H1 (cell line): ENCODE measurements around the gene INTS1. TPM values are rescaled to one million over a fixed set of nuclear protein-coding genes. Genes with fewer than 3 reads are reported as not detected.

ENCODE experiments used
- CTCF ChIA-PET: fragments of 300-600 bp; sonication (Branson Sonifier 250); formaldehyde crosslinking; loops from one replicate; lab custom pipeline; 2021; ENCODE audit not compliant: partially characterized antibody; lab: Charles Lee
- POLR2A ChIA-PET: fragments of 300-600 bp; sonication (Branson Sonifier 250); formaldehyde crosslinking; loops from one replicate; lab custom pipeline; 2021; ENCODE audit warnings: inconsistent platforms; ENCODE audit not compliant: partially characterized antibody; lab: Charles Lee
- DNase-seq, 2 experiments: peaks; one replicate each; pipeline versions ENCODE4 v3.0.0 to v3.0.0-alpha.2; 2010 to 2022; ENCODE audit warnings: low spot score in 2 of 2, low read depth in 1 of 2, mixed read lengths in 1 of 2
- FAIRE-seq: peaks from 2 replicates; lab custom pipeline; 2011; peaks lifted over from hg19 to GRCh38; lab: Jason Lieb, UNC
- H2AFZ ChIP-seq: 2 replicates; pipeline ENCODE4 v1.8.1; 2012; ENCODE audit warnings: low read length, inconsistent platforms
- H2AK5ac ChIP-seq: 2 replicates; pipeline ENCODE4 v1.6.1; 2013; ENCODE audit warnings: low read depth, low read length
- H2BK120ac ChIP-seq: replicated peaks from 2 replicates; pipeline ENCODE3; 2013; ENCODE audit warnings: low read depth, low read length, inconsistent platforms
- H2BK12ac ChIP-seq: 2 replicates; pipeline ENCODE4 v1.6.1; 2013; ENCODE audit warnings: low read depth, low read length
- H2BK15ac ChIP-seq: 2 replicates; pipeline ENCODE4 v1.6.1; 2013; ENCODE audit warnings: low read length
- H2BK20ac ChIP-seq: 2 replicates; pipeline ENCODE4 v1.6.1; 2013; ENCODE audit warnings: low read length
- H2BK5ac ChIP-seq: 2 replicates; pipeline ENCODE4 v1.6.1; 2013; ENCODE audit warnings: low read depth, low read length
- H3K14ac ChIP-seq: 2 replicates; pipeline ENCODE4 v1.6.1; 2013; ENCODE audit warnings: inconsistent platforms; ENCODE audit not compliant: insufficient read length
- H3K18ac ChIP-seq: 2 replicates; pipeline ENCODE4 v1.6.1; 2013; ENCODE audit warnings: low read length; ENCODE audit errors: extremely low read depth
- H3K23ac ChIP-seq: 2 replicates; pipeline ENCODE4 v1.6.1; 2013; ENCODE audit warnings: inconsistent platforms; ENCODE audit not compliant: insufficient read length
- H3K23me2 ChIP-seq: 2 replicates; pipeline ENCODE4 v1.6.1; 2013; ENCODE audit warnings: low read depth, low read length
- H3K27ac ChIP-seq: 2 replicates; pipeline ENCODE4 v1.6.1; 2011; ENCODE audit warnings: low read depth, low read length, inconsistent platforms
- H3K27me3 ChIP-seq, 4 experiments: replicated peaks in 1 of 4; 1 replicate in 1 of 4; 2 replicates in 3 of 4; pipeline versions ENCODE4 v1.6.1 to v1.8.1; 2011 to 2013; ENCODE audit warnings: low read length in 3 of 4, mild to moderate bottlenecking in 3 of 4, inconsistent platforms in 2 of 4, mixed read lengths in 2 of 4, moderate library complexity in 1 of 4; ENCODE audit not compliant: control insufficient read depth in 3 of 4, insufficient read depth in 3 of 4; ENCODE audit errors: extremely low read depth in 1 of 4
- H3K36me3 ChIP-seq, 4 experiments: 2 replicates each; pipeline versions ENCODE4 v1.6.1 to v1.8.1; 2011 to 2013; ENCODE audit warnings: mild to moderate bottlenecking in 4 of 4, low read length in 3 of 4, moderate library complexity in 2 of 4, control low read depth in 1 of 4, inconsistent platforms in 1 of 4; ENCODE audit not compliant: insufficient read depth in 4 of 4, control insufficient read depth in 2 of 4
- H3K4ac ChIP-seq: replicated peaks from 2 replicates; pipeline ENCODE3; 2013; ENCODE audit warnings: low read length, low read depth, mixed read lengths, inconsistent platforms; ENCODE audit not compliant: insufficient read length
- H3K4me1 ChIP-seq, 4 experiments: replicated peaks in 1 of 4; 1 replicate in 1 of 4; 2 replicates in 3 of 4; pipeline versions ENCODE4 v1.6.1 to v1.8.1; 2011 to 2013; ENCODE audit warnings: low read length in 3 of 4, inconsistent platforms in 2 of 4, mixed read lengths in 1 of 4; ENCODE audit not compliant: insufficient read depth in 4 of 4, control insufficient read depth in 3 of 4
- H3K4me2 ChIP-seq, 2 experiments: 2 replicates each; pipeline versions ENCODE4 v1.6.1 to v1.8.1; 2011 to 2013; ENCODE audit warnings: low read depth in 2 of 2, low read length in 2 of 2, control low read depth in 1 of 2, inconsistent platforms in 1 of 2, mild to moderate bottlenecking in 1 of 2; ENCODE audit not compliant: insufficient read depth in 1 of 2
- H3K4me3 ChIP-seq, 4 experiments: fragments of 200-600, 300-600 bp in 1 of 4; sonication (generic), shearing (Covaris generic), sonication (Bioruptor Twin) in 1 of 4; 2 replicates each; pipeline versions ENCODE4 v1.5.1 to v1.8.1; 2011 to 2016; ENCODE audit warnings: low read length in 4 of 4, low read depth in 3 of 4, control low read depth in 2 of 4, inconsistent platforms in 2 of 4, mild to moderate bottlenecking in 2 of 4, mixed read lengths in 1 of 4, moderate library complexity in 1 of 4; ENCODE audit not compliant: insufficient read depth in 2 of 4; ENCODE audit errors: extremely low read depth in 1 of 4
- H3K56ac ChIP-seq: replicated peaks from 2 replicates; pipeline ENCODE3; 2013; ENCODE audit warnings: low read depth, mild to moderate bottlenecking, mixed read lengths, low read length, inconsistent platforms; ENCODE audit not compliant: insufficient read length
- H3K79me1 ChIP-seq: 2 replicates; pipeline ENCODE4 v1.6.1; 2013; ENCODE audit warnings: low read depth, low read length, control low read depth
- H3K79me2 ChIP-seq, 2 experiments: 2 replicates each; pipeline versions ENCODE4 v1.6.1 to v1.8.1; 2012 to 2013; ENCODE audit warnings: low read length in 2 of 2, mild to moderate bottlenecking in 2 of 2, inconsistent platforms in 1 of 2; ENCODE audit not compliant: insufficient read depth in 2 of 2, control insufficient read depth in 1 of 2
- H3K9ac ChIP-seq, 4 experiments: replicated peaks in 1 of 4; 1 replicate in 1 of 4; 2 replicates in 3 of 4; pipeline versions ENCODE4 v1.6.1 to v1.8.1; 2011 to 2013; ENCODE audit warnings: low read depth in 3 of 4, low read length in 3 of 4, control low read depth in 2 of 4, mild to moderate bottlenecking in 2 of 4, moderate library complexity in 2 of 4, inconsistent platforms in 1 of 4; ENCODE audit errors: extremely low read depth in 1 of 4
- H3K9me3 ChIP-seq, 2 experiments: 2 replicates each; pipeline versions ENCODE4 v1.6.1 to v1.8.1; 2012 to 2013; ENCODE audit warnings: mild to moderate bottlenecking in 2 of 2, moderate library complexity in 2 of 2, control low read depth in 1 of 2, inconsistent platforms in 1 of 2, low read depth in 1 of 2, low read length in 1 of 2, mixed read lengths in 1 of 2; ENCODE audit not compliant: insufficient read depth in 2 of 2
- H4K20me1 ChIP-seq, 2 experiments: replicated peaks in 1 of 2; 2 replicates each; pipeline versions ENCODE3 to v1.8.1; 2011 to 2013; ENCODE audit warnings: inconsistent platforms in 2 of 2, low read length in 2 of 2, mild to moderate bottlenecking in 1 of 2; ENCODE audit not compliant: insufficient read depth in 2 of 2, control insufficient read depth in 1 of 2
- H4K5ac ChIP-seq: 2 replicates; pipeline ENCODE4 v1.6.1; 2013; ENCODE audit warnings: low read length, low read depth, mixed read lengths, inconsistent platforms; ENCODE audit not compliant: insufficient read length
- H4K8ac ChIP-seq: 2 replicates; pipeline ENCODE4 v1.8.0; 2013; ENCODE audit warnings: mild to moderate bottlenecking, moderate library complexity, low read length, inconsistent platforms; ENCODE audit not compliant: insufficient read depth; ENCODE audit errors: extremely low read depth
- H4K91ac ChIP-seq: replicated peaks from 2 replicates; pipeline ENCODE3; 2013; ENCODE audit warnings: low read length, mixed read lengths, inconsistent platforms; ENCODE audit not compliant: insufficient read length
- ATF2 ChIP-seq: IDR thresholded peaks from 2 replicates; pipeline ENCODE4 v1.6.1; 2012; ENCODE audit warnings: low read length, inconsistent platforms
- CEBPB ChIP-seq: IDR thresholded peaks from 2 replicates; pipeline ENCODE4 v1.6.1; 2012; ENCODE audit warnings: low read depth, low read length
- E2F6 ChIP-seq: IDR thresholded peaks from 2 replicates; pipeline ENCODE4 v1.6.1; 2012; ENCODE audit warnings: inconsistent platforms
- EGR1 ChIP-seq: IDR thresholded peaks from 2 replicates; pipeline ENCODE4 v1.6.1; 2011; ENCODE audit warnings: low read depth, low read length, borderline replicate concordance
- HDAC6 ChIP-seq: IDR thresholded peaks from one replicate; pipeline ENCODE4 v1.7.1; 2012; ENCODE audit warnings: low read depth, mild to moderate bottlenecking, inconsistent platforms, low read length, moderate library complexity
- JUND ChIP-seq: IDR thresholded peaks from 2 replicates; pipeline ENCODE4 v1.6.1; 2011; ENCODE audit warnings: mild to moderate bottlenecking, improper control_type of control experiment, low read length
- KDM1A ChIP-seq: fragments of 200-600, 300-600 bp; sonication (generic); IDR thresholded peaks from 2 replicates; pipeline ENCODE4 v1.7.1; 2016; ENCODE audit warnings: mild to moderate bottlenecking, low read length, borderline replicate concordance
- MAX ChIP-seq: IDR thresholded peaks from 2 replicates; pipeline ENCODE4 v1.6.1; 2012; ENCODE audit warnings: inconsistent platforms
- PHF8 ChIP-seq: fragments of 200-600 bp; sonication (generic); conservative IDR thresholded peaks from 2 replicates; pipeline ENCODE4 v1.7.1; 2012; ENCODE audit warnings: low read depth, mild to moderate bottlenecking, inconsistent platforms, low read length, moderate library complexity
- RFX5 ChIP-seq: IDR thresholded peaks from 2 replicates; pipeline ENCODE4 v1.6.1; 2011; ENCODE audit warnings: low read depth, low read length, improper control_type of control experiment, borderline replicate concordance
- WGBS, 2 experiments: shearing (Covaris generic) in 1 of 2; methylation state at CpG; one replicate each; pipeline versions ENCODE4 v1.1.6 to v1.1.7; 2013 to 2015; ENCODE audit warnings: low lambda C conversion rate in 2 of 2, mixed read lengths in 2 of 2, inconsistent platforms in 1 of 2, low coverage in 1 of 2, missing lambda C conversion rate in 1 of 2; ENCODE audit not compliant: insufficient replicate concordance in 2 of 2, insufficient coverage in 1 of 2, insufficient read length in 1 of 2; ENCODE audit errors: extremely low coverage in 1 of 2, missing lambda C conversion rate in 1 of 2; 5-methylcytosine and 5-hydroxymethylcytosine counted together
- polyA plus RNA-seq, 7 experiments: library from polyadenylated mRNA; depleted of rRNA in 3 of 7; stranded (reverse) in 5 of 7; unstranded in 2 of 7; fragments of >200 nt in 5 of 7; fragments of 200-250 nt in 2 of 7; gene quantifications; 1 replicate in 5 of 7; 2 replicates in 1 of 7; 4 replicates in 1 of 7; pipeline versions ENCODE4 v1.2.1 to v1.2.3, GENCODE V29; 2011 to 2013; ENCODE audit warnings: missing spikeins in 2 of 7, mixed read lengths in 2 of 7
- total RNA-seq: library from RNA; stranded (reverse); fragmentation: NEBNext Ultra II Directional; extraction: Animal tissue kit (Norgen Biotek cat#: 25700); gene quantifications from 2 replicates; pipeline ENCODE4 v1.2.1, GENCODE V29; 2021

Gene INTS1
- total and polyA plus RNA-seq, 2 of the 8 experiments (the other 6 are each of a cell fraction or from before 2014, with no cell fraction given): 76.9 to 104 TPM

- H2BK20ac ChIP-seq: no peak overlapping the region
- no peak overlapping the region for H4K5ac ChIP-seq
- no peak overlapping the region for H2BK15ac ChIP-seq
- H2BK12ac ChIP-seq: no peak overlapping the region
- FAIRE-seq (no peak), DNase-seq (no peak)
- H3K4me3 ChIP-seq: no peak overlapping the region
- no peak overlapping the region for H3K27ac ChIP-seq
- H3K23ac ChIP-seq: no peak overlapping the region
- H4K8ac ChIP-seq: no peak overlapping the region
- no peak overlapping the region; a peak in 1 of 7 replicates for H3K9ac ChIP-seq
- no peaks in the 10 kb centered on the region for H3K79me2 ChIP-seq
- no peak overlapping the region for H2AK5ac ChIP-seq
- no peak overlapping the region for H3K14ac ChIP-seq
- ChIA-PET CTCF (interaction anchor here (1.1 to 2.0 kb wide), 5 partner anchors 8 to 238 kb away, joined by 3 to 15 read pairs (median 3); no protein-coding TSS in a partner anchor), POLR2A (no interaction called here)
- H3K4me2 ChIP-seq: no peak overlapping the region
- H3K9me3 ChIP-seq: no peaks in the 10 kb centered on the region
- peaks cover under 1% of the 10 kb centered on the region; the same call in 1 of the 2 replicates for H3K23me2 ChIP-seq
- H3K4ac ChIP-seq: no peak overlapping the region
- H3K56ac ChIP-seq: no peak overlapping the region
- WGBS, 2 experiments: 90% methylated on average over 41 of the region's 41 CpGs; no CpG with 5 or more reads in 1 of the 2 experiments
- no peaks in the 10 kb centered on the region for H3K36me3 ChIP-seq
- no peaks in the 10 kb centered on the region for H3K27me3 ChIP-seq
- H2BK120ac ChIP-seq: no peak overlapping the region
- no peaks in the 10 kb centered on the region for H3K79me1 ChIP-seq
- H4K20me1 ChIP-seq: peaks cover 0 to under 1% of the 10 kb centered on the region in 2 experiments
- H2BK5ac ChIP-seq: no peak overlapping the region
- peaks cover 0 to 6% (median 2%) of the 10 kb centered on the region in 4 experiments; a peak in 5 of 7 replicates for H3K4me1 ChIP-seq
- H2AFZ ChIP-seq: no peak overlapping the region
- H3K18ac ChIP-seq: no peak overlapping the region
- H4K91ac ChIP-seq: peak overlapping the region; percentile 27
- TF ChIP-seq KDM1A (no peak), E2F6 (no peak), ATF2 (no peak), HDAC6 (no peak), EGR1 (no peak), CEBPB (no peak), PHF8 (no peak), JUND (no peak), MAX (no peak), RFX5 (no peak)
Observed at GRCh38 chr7:1421020-1421790, 83.0 kb downstream of the INTS1 start.
